ENCODE results near the gene DNAH3.

Gene DNAH3

GRCh38 chr16:21037168-21037567 is 113.5 kb downstream of the DNAH3 start:
- DNase-seq (ENCODE audit: low read depth), result no peak
- in situ Hi-C loops (cut with HindIII; ENCODE audit: low sequenced_read_pairs), result no loop called here
- no peak overlapping the region for H3K4me3 ChIP-seq (ENCODE audit: low read depth, low read length)
- TF ChIP-seq CTCF (IDR thresholded peaks at IDR 0.05; ENCODE audit: low read depth, low read length, missing control alignments), result no peak

- no peak for DNase-seq (ENCODE audit: low read depth)
- TF ChIP-seq CTCF (IDR thresholded peaks at IDR 0.05; ENCODE audit: low read depth, low read length, missing control alignments), result no peak
- no peak overlapping the region for H3K4me3 ChIP-seq (ENCODE audit: low read depth, low read length)
- in situ Hi-C loops (cut with HindIII; ENCODE audit: low sequenced_read_pairs), result no loop called here
Observed at GRCh38 chr16:21036471-21036870, 114.2 kb downstream of the DNAH3 start.

- DNase-seq (ENCODE audit: low read depth), result no peak
Observed at GRCh38 chr16:21033704-21034103, 116.9 kb downstream of the DNAH3 start.

GRCh38 chr16:21033264-21033663 is 117.4 kb downstream of the DNAH3 start:
- no peak for TF ChIP-seq CTCF (IDR thresholded peaks at IDR 0.05; ENCODE audit: low read depth, low read length, missing control alignments)
- DNase-seq (ENCODE audit: low read depth), result no peak
- H3K4me3 ChIP-seq (ENCODE audit: low read depth, low read length), result no peak overlapping the region
- in situ Hi-C loops (cut with HindIII; ENCODE audit: low sequenced_read_pairs), result no loop called here

More at GRCh38 chr16:21033704-21034103, 116.9 kb downstream of the DNAH3 start:
- no peak for TF ChIP-seq CTCF (IDR thresholded peaks at IDR 0.05; ENCODE audit: low read depth, low read length, missing control alignments)
- in situ Hi-C loops (cut with HindIII; ENCODE audit: low sequenced_read_pairs), result no loop called here
- no peak overlapping the region for H3K4me3 ChIP-seq (ENCODE audit: low read depth, low read length)

GRCh38 chr16:21028728-21029127 is 121.9 kb downstream of the DNAH3 start:
- no peak overlapping the region for H3K4me3 ChIP-seq (ENCODE audit: low read depth, low read length)
- TF ChIP-seq CTCF (IDR thresholded peaks at IDR 0.05; ENCODE audit: low read depth, low read length, missing control alignments), result no peak
- no peak for DNase-seq (ENCODE audit: low read depth)
- in situ Hi-C loops (cut with HindIII; ENCODE audit: low sequenced_read_pairs), result no loop called here

GRCh38 chr16:21026846-21027245 is 123.8 kb downstream of the DNAH3 start:
- no peak for TF ChIP-seq CTCF (IDR thresholded peaks at IDR 0.05; ENCODE audit: low read depth, low read length, missing control alignments)
- in situ Hi-C loops (cut with HindIII; ENCODE audit: low sequenced_read_pairs), result no loop called here
- no peak overlapping the region for H3K4me3 ChIP-seq (ENCODE audit: low read depth, low read length)
- DNase-seq (ENCODE audit: low read depth), result no peak

Measured in astrocyte of the cerebellum (primary cell).